Stimulated activated CD4-positive, alpha-beta T cell treated with anti-CD3 and anti-CD28 coated beads, Interleukin-12 subunit alpha, Interleukin-12 subunit beta, amount 100 ng/mL, for 24 hours (primary cell): ENCODE measurements around the gene CHST1.

Experiments used
- DNase-seq, 2 experiments: peaks; one replicate each; pipeline ENCODE4 v3.0.0-alpha.2; 2020; ENCODE audit warnings: low read depth in 2 of 2

Gene CHST1

GRCh38 chr11:45674481-45675190, 9.2 kb upstream of the CHST1 start:
- no peak for DNase-seq

GRCh38 chr11:45673441-45673840, 8.0 kb upstream of the CHST1 start:
- DNase-seq: no peak

- no peak for DNase-seq
These were observed 7.2 kb upstream of the CHST1 start for GRCh38 chr11:45672593-45672992.

GRCh38 chr11:45671246-45672171, 6.1 kb upstream of the CHST1 start:
- no peak for DNase-seq

GRCh38 chr11:45670386-45671135, 5.1 kb upstream of the CHST1 start:
- no peak for DNase-seq

- no peak for DNase-seq
These were observed 4.5 kb upstream of the CHST1 start for GRCh38 chr11:45669956-45670355.

GRCh38 chr11:45669146-45669545, 3.7 kb upstream of the CHST1 start:
- no peak for DNase-seq

GRCh38 chr11:45667929-45668680, 2.7 kb upstream of the CHST1 start:
- no peak for DNase-seq

GRCh38 chr11:45666648-45667642, 1.5 kb upstream of the CHST1 start:
- DNase-seq: no peak

- no peak for DNase-seq
These were observed 668 bp upstream of the CHST1 start for GRCh38 chr11:45665933-45666647.

GRCh38 chr11:45664376-45665205, 831 bp downstream of the CHST1 start:
- no peak for DNase-seq

GRCh38 chr11:45663486-45664375, 1.7 kb downstream of the CHST1 start:
- DNase-seq: no peak

GRCh38 chr11:45662665-45663485, 2.5 kb downstream of the CHST1 start:
- DNase-seq: peak in 1 of 2 experiments; percentile 13

- no peak for DNase-seq
These were observed 3.2 kb downstream of the CHST1 start for GRCh38 chr11:45662096-45662664.

GRCh38 chr11:45661439-45662055, 3.9 kb downstream of the CHST1 start:
- DNase-seq: no peak
